Stomach (tissue), 9 donors: ENCODE data around the gene NR2F2. TPM values are rescaled to one million over a fixed set of nuclear protein-coding genes. Genes with fewer than 3 reads are reported as not detected.
A peak's percentile ranks its signal among the peaks of the same experiment; 100 is the strongest.

Source experiments
- DNase-seq, 2 donors: peaks; one replicate each; pipeline versions ENCODE4 v3.0.0 to v3.0.0-alpha.2; 2013 to 2019
- H3K27ac ChIP-seq, 5 donors: fragments of 200-600 bp in 4 of 5; sonication (generic) in 4 of 5; one replicate each; pipeline ENCODE4 v1.5.1; 2013 to 2019; ENCODE audit warnings: mild to moderate bottlenecking in 1 of 5, moderate library complexity in 1 of 5
- H3K27me3 ChIP-seq, 3 donors: fragments of 200-600 bp; sonication (generic); one replicate each; pipeline ENCODE4 v1.5.1; 2017 to 2019; ENCODE audit warnings: mixed run types in 1 of 3
- H3K36me3 ChIP-seq, 4 donors: fragments of 200-600 bp; sonication (generic); 1 replicate in 3 of 4; 2 replicates in 1 of 4; pipeline ENCODE4 v1.5.1; 2016 to 2019
- H3K4me1 ChIP-seq, 4 donors: fragments of 200-600 bp; sonication (generic); one replicate each; pipeline ENCODE4 v1.5.1; 2016 to 2019
- H3K4me3 ChIP-seq, 4 donors: fragments of 200-600 bp; sonication (generic) in 3 of 4; one replicate each; pipeline ENCODE4 v1.5.1; 2016 to 2019; ENCODE audit warnings: mild to moderate bottlenecking in 1 of 4
- H3K9me3 ChIP-seq, 4 donors: fragments of 200-600 bp; sonication (generic); one replicate each; pipeline ENCODE4 v1.5.1; 2016 to 2019
- CTCF ChIP-seq, 7 experiments: fragments of 450-650 bp in 4 of 7; fragments of 200-600 bp in 3 of 7; sonication (generic) in 3 of 7; IDR thresholded peaks; one replicate each; pipeline ENCODE4 v1.5.1; 2016 to 2019; ENCODE audit warnings: antibody characterized with exemption in 7 of 7, control low read depth in 2 of 7, mild to moderate bottlenecking in 1 of 7
- EP300 ChIP-seq: sonication (generic); formaldehyde crosslinking; IDR thresholded peaks from one replicate; pipeline ENCODE4 v1.6.1; 2017; ENCODE audit warnings: antibody characterized with exemption
- POLR2A ChIP-seq, 4 donors: fragments of 450-650 bp; IDR thresholded peaks; one replicate each; pipeline ENCODE4 v1.6.1; 2016; ENCODE audit warnings: antibody characterized with exemption in 4 of 4, control low read depth in 2 of 4, mild to moderate bottlenecking in 1 of 4, moderate library complexity in 1 of 4
- POLR2AphosphoS5 ChIP-seq, 3 donors: sonication (generic); formaldehyde crosslinking; IDR thresholded peaks; one replicate each; pipeline ENCODE4 v1.6.1; 2016; ENCODE audit warnings: antibody characterized with exemption in 3 of 3
- WGBS, 5 donors: extraction: QIAGEN DNeasy Blood & Tissue Kit in 3 of 5; methylation state at CpG; one replicate each; pipeline versions ENCODE4 v1.1.5 to v1.1.7; 2013 to 2018; 5-methylcytosine and 5-hydroxymethylcytosine counted together
- intact Hi-C: fragments of 100-400 bp; cut with DNase I; formaldehyde crosslinking; loops from one replicate; pipeline ENCODE4 v1.15.1; 2023; ENCODE audit warnings: low total_unique reads
- polyA plus RNA-seq, 3 donors: library from polyadenylated mRNA; stranded (reverse); fragments of 200-250 nt; gene quantifications; one replicate each; pipeline ENCODE4 v1.2.3, GENCODE V29; 2013
- total RNA-seq, 5 donors: library from RNA; depleted of rRNA; stranded (reverse); fragments of >200 nt; gene quantifications; one replicate each; pipeline versions ENCODE4 v1.1.0 to v1.2.3, GENCODE V29; 2014 to 2016
- donor health status: healthy with polysubstance abuse.
- donor health status: Bipolar disorder and iron deficiency.
- donor health status: healthy.

NR2F2 gene
- total and polyA plus RNA-seq, 8 donors = 30.9 to 96.2 (median 43.5) TPM

- DNase-seq = peak in 1 of 2 donors; percentile 76
- H3K4me1 ChIP-seq = peaks cover 13 to 27% (median 15%) of the 10 kb centered on the region in 4 donors
- 3 to 8% (median 6%) methylated on average over 7 of the region's 7 CpGs for WGBS, 5 donors
- peak overlapping the region; percentile 61 to 97 (median 97) for H3K27ac ChIP-seq
- no peaks in the 10 kb centered on the region for H3K9me3 ChIP-seq
- peak overlapping the region; percentile 80 to 89 (median 88) for H3K4me3 ChIP-seq
- peaks cover 0 to 50% (median 0%) of the 10 kb centered on the region in 3 donors for H3K27me3 ChIP-seq
- H3K36me3 ChIP-seq = peaks cover 21 to 45% (median 32%) of the 10 kb centered on the region in 4 donors
- TF ChIP-seq EP300 = no peak
- peak in 1 of 3 donors; percentile 53 for TF ChIP-seq POLR2AphosphoS5 (IDR thresholded peaks at IDR 0.05)
- intact Hi-C loops = no loop called here
Measured at GRCh38 chr15:96338766-96339618, 8.5 kb downstream of the NR2F2 start.

- Histone ChIP-seq H3K4me3 (peak overlapping the region; percentile 80 to 89 (median 88)), H3K4me1 (peaks cover 15 to 34% (median 21%) of the 10 kb centered on the region in 4 donors), H3K27ac (peak overlapping the region; percentile 96 to 97 (median 97)), H3K9me3 (no peaks in the 10 kb centered on the region), H3K27me3 (peaks cover 0 to 50% (median 0%) of the 10 kb centered on the region in 3 donors), H3K36me3 (peaks cover 14 to 37% (median 24%) of the 10 kb centered on the region in 4 donors)
- 2 to 9% (median 2%) methylated on average over 8 of the region's 8 CpGs for WGBS, 5 donors
- intact Hi-C loops = no loop called here
- DNase-seq = no peak
- TF ChIP-seq POLR2AphosphoS5 (IDR thresholded peaks at IDR 0.05) = no peak
- no peak for TF ChIP-seq POLR2A (IDR thresholded peaks at IDR 0.05)
- no peak for TF ChIP-seq EP300
Measured at GRCh38 chr15:96339619-96340347, 9.3 kb downstream of the NR2F2 start.

DNA sequence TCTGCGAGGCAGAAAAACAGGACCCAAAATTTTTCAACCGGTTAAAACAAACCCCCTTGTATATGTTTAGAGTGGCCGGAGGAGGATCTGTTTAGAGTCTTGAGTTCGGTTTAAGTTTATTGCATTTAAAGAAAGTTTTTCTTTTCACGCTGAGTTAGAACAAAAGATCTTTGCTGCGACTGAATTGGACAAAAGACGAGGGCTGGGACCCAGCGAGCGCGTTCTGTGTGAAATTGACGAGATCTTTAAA lies 9.8 kb downstream of the NR2F2 start:
- 1 to 6% (median 2%) methylated on average over 11 of the region's 11 CpGs for WGBS, 5 donors
- TF ChIP-seq POLR2AphosphoS5 (IDR thresholded peaks at IDR 0.05) = no peak
- TF ChIP-seq CTCF (IDR thresholded peaks at IDR 0.05) = no peak
- no peak for TF ChIP-seq POLR2A (IDR thresholded peaks at IDR 0.05)
- peaks cover 9 to 32% (median 19%) of the 10 kb centered on the region in 4 donors for H3K36me3 ChIP-seq
- H3K27ac ChIP-seq = peak overlapping the region; percentile 96 to 97 (median 97)
- H3K4me3 ChIP-seq = peak overlapping the region; percentile 80 to 89 (median 88)
- intact Hi-C loops = no loop called here
- DNase-seq = no peak
- H3K9me3 ChIP-seq = no peaks in the 10 kb centered on the region
- H3K27me3 ChIP-seq = peaks cover 0 to 54% (median 0%) of the 10 kb centered on the region in 3 donors
- H3K4me1 ChIP-seq = peaks cover 18 to 39% (median 25%) of the 10 kb centered on the region in 4 donors

GRCh38 chr15:96340598-96341512 lies 10.4 kb downstream of the NR2F2 start:
- TF ChIP-seq EP300 (no peak), POLR2A (IDR thresholded peaks at IDR 0.05) (no peak), POLR2AphosphoS5 (IDR thresholded peaks at IDR 0.05) (no peak), CTCF (IDR thresholded peaks at IDR 0.05) (no peak)
- 1 to 5% (median 2%) methylated on average over 37 to 63 of the region's 63 CpGs for WGBS, 5 donors
- peaks cover 0 to 60% (median 4%) of the 10 kb centered on the region in 3 donors for H3K27me3 ChIP-seq
- peak overlapping the region; percentile 80 to 89 (median 88) for H3K4me3 ChIP-seq
- H3K27ac ChIP-seq = peak overlapping the region; percentile 96 to 97 (median 97)
- intact Hi-C loops = no loop called here
- peaks cover 24 to 44% (median 27%) of the 10 kb centered on the region in 4 donors for H3K4me1 ChIP-seq
- no peaks in the 10 kb centered on the region for H3K9me3 ChIP-seq
- peaks cover 3 to 26% (median 15%) of the 10 kb centered on the region in 4 donors for H3K36me3 ChIP-seq
- DNase-seq = peak in 1 of 2 donors; percentile 90
